ENCODE measurements around the gene CAMTA1.
"Not testable (repeated sequence)": the region's sequence is repeated elsewhere in the genome, so short reads cannot be mapped to it uniquely, and the experiment has no call there.

The CAMTA1 gene

GRCh38 chr1:7366955-7367665 is 581.9 kb downstream of the CAMTA1 start:
- DNase-seq (ENCODE audit: low read depth in 2 of 2), result no peak

- no peak for DNase-seq (ENCODE audit: low read depth in 2 of 2)
Observed at GRCh38 chr1:7369866-7370265, 584.6 kb downstream of the CAMTA1 start.

- no peak for DNase-seq (ENCODE audit: low read depth in 2 of 2)
Observed at GRCh38 chr1:7371926-7372325, 586.7 kb downstream of the CAMTA1 start.

- no peak for DNase-seq (ENCODE audit: low read depth in 2 of 2)
Observed at GRCh38 chr1:7372477-7373120, 587.3 kb downstream of the CAMTA1 start.

GRCh38 chr1:7373251-7373650 is 588.0 kb downstream of the CAMTA1 start:
- DNase-seq (ENCODE audit: low read depth in 2 of 2), result no peak

- no peak for DNase-seq (ENCODE audit: low read depth in 2 of 2)
Observed at GRCh38 chr1:7373876-7374562, 588.8 kb downstream of the CAMTA1 start.

GRCh38 chr1:7374563-7375160 is 589.4 kb downstream of the CAMTA1 start:
- DNase-seq (ENCODE audit: low read depth in 2 of 2), result no peak

GRCh38 chr1:7375329-7375728 is 590.1 kb downstream of the CAMTA1 start:
- DNase-seq (ENCODE audit: low read depth in 2 of 2), result no peak

GRCh38 chr1:7375781-7376660 is 590.8 kb downstream of the CAMTA1 start:
- DNase-seq (ENCODE audit: low read depth in 2 of 2), result no peak

- no peak for DNase-seq (ENCODE audit: low read depth in 2 of 2)
Observed at GRCh38 chr1:7376676-7377075, 591.4 kb downstream of the CAMTA1 start.

- no peak for DNase-seq (ENCODE audit: low read depth in 2 of 2)
Observed at GRCh38 chr1:7378346-7379130, 593.3 kb downstream of the CAMTA1 start.

GRCh38 chr1:7379441-7379971 is 594.3 kb downstream of the CAMTA1 start:
- DNase-seq (ENCODE audit: low read depth in 2 of 2), result peak in 1 of 2 experiments; percentile 24

- DNase-seq (ENCODE audit: low read depth in 2 of 2), result not testable (repeated sequence)
Observed at GRCh38 chr1:7380068-7380467, 594.8 kb downstream of the CAMTA1 start.

- no peak for DNase-seq (ENCODE audit: low read depth in 2 of 2)
Observed at GRCh38 chr1:7380712-7381111, 595.5 kb downstream of the CAMTA1 start.

- not testable (repeated sequence) for DNase-seq (ENCODE audit: low read depth in 2 of 2)
Observed at GRCh38 chr1:7381729-7382128, 596.5 kb downstream of the CAMTA1 start.

GRCh38 chr1:7382971-7383370 is 597.7 kb downstream of the CAMTA1 start:
- DNase-seq (ENCODE audit: low read depth in 2 of 2), result no peak

- DNase-seq (ENCODE audit: low read depth in 2 of 2), result no peak
Observed at GRCh38 chr1:7383671-7384520, 598.6 kb downstream of the CAMTA1 start.

- no peak for DNase-seq (ENCODE audit: low read depth in 2 of 2)
Observed at GRCh38 chr1:7384679-7385078, 599.4 kb downstream of the CAMTA1 start.

GRCh38 chr1:7385471-7386225 is 600.4 kb downstream of the CAMTA1 start:
- DNase-seq (ENCODE audit: low read depth in 2 of 2), result no peak
